ENCODE results near the gene IKZF2. TPM values are rescaled to one million over a fixed set of nuclear protein-coding genes. Genes with fewer than 3 reads are reported as not detected.

Gene IKZF2
- total RNA-seq, 1 experiment from 2014 or later: 1.3 TPM

DNA sequence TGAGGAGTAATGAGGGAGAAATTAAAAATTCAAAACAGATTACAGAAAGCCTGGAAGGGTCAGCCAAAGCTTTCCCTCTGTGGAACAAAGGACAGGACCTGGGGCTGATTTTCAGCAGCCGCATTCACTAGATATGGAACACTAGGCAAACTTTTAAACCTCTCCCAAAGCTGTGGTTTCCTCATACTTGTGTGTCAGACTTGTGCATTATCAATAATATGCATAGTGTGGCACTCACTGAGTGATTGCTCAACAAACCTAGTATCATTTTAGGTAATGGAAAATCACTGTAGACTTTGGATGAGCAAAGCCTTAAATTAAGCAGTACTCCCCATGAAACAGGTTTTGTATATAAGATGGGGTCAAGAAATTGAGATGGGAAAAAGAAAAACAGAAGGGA lies 26.3 kb upstream of the IKZF2 start:
- H3K4me2 ChIP-seq (ENCODE audit: low read depth, low read length, poor library complexity, severe bottlenecking): no peak overlapping the region
- H3K9me2 ChIP-seq (replicated peaks; ENCODE audit: insufficient read depth, low read length): no peaks in the 10 kb centered on the region
- no peaks in the 10 kb centered on the region for H3K79me2 ChIP-seq (ENCODE audit: low read length)
- H3K4me3 ChIP-seq (ENCODE audit: low read length): no peak overlapping the region
- no peak for DNase-seq
- H3K4me1 ChIP-seq (ENCODE audit: low read length): no peaks in the 10 kb centered on the region
- no peaks in the 10 kb centered on the region for H4K20me1 ChIP-seq (ENCODE audit: insufficient read depth, low read depth, low read length)
- H3K9ac ChIP-seq (ENCODE audit: low read length): no peak overlapping the region
- H3K27me3 ChIP-seq (ENCODE audit: low read length): no peaks in the 10 kb centered on the region
- no peak overlapping the region for H2AFZ ChIP-seq (ENCODE audit: low read length)
- no peaks in the 10 kb centered on the region for H3K9me3 ChIP-seq (ENCODE audit: low read length)
- H3K36me3 ChIP-seq (ENCODE audit: insufficient read depth, low read length): no peaks in the 10 kb centered on the region
- H3K27ac ChIP-seq (ENCODE audit: low read length): no peak overlapping the region

DNA sequence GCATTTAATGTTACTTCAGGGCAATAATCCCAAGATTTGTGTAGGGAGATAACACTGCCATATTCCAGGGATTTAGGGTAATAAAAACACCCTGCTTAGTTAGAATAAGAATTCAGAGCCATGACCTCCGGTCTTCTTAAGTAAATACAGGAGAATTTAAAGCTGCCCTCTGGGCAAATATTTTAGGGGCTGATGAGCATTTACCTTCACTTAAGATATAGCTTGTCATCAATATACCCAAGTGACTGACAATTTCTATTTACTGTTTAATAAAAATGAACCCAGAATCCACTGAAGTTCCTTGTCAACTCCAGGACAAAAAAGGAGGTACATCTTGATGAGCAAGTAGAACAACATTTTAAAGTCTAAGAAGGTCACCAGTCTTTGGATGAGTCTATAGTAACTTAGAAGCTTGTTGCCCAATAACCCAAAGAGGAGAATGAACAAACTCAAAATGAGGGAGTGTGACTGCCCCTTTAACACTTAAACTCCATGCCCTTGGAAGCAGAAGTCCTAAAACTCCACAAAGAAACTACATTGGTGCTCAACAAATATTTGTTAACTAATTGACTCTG lies 24.3 kb upstream of the IKZF2 start:
- Histone ChIP-seq H3K27me3 (ENCODE audit: low read length) (no peaks in the 10 kb centered on the region), H4K20me1 (ENCODE audit: insufficient read depth, low read depth, low read length) (no peaks in the 10 kb centered on the region), H3K36me3 (ENCODE audit: insufficient read depth, low read length) (no peaks in the 10 kb centered on the region), H2AFZ (ENCODE audit: low read length) (no peak overlapping the region), H3K4me3 (ENCODE audit: low read length) (no peak overlapping the region), H3K79me2 (ENCODE audit: low read length) (no peaks in the 10 kb centered on the region), H3K4me2 (ENCODE audit: low read depth, low read length, poor library complexity, severe bottlenecking) (no peak overlapping the region), H3K27ac (ENCODE audit: low read length) (no peak overlapping the region), H3K9me2 (replicated peaks; ENCODE audit: insufficient read depth, low read length) (no peaks in the 10 kb centered on the region), H3K9ac (ENCODE audit: low read length) (no peak overlapping the region), H3K4me1 (ENCODE audit: low read length) (no peaks in the 10 kb centered on the region), H3K9me3 (ENCODE audit: low read length) (no peaks in the 10 kb centered on the region)
- DNase-seq: no peak

GRCh38 chr2:213172641-213173040 lies 21.2 kb upstream of the IKZF2 start:
- no peaks in the 10 kb centered on the region for H3K27me3 ChIP-seq (ENCODE audit: low read length)
- H3K79me2 ChIP-seq (ENCODE audit: low read length): no peaks in the 10 kb centered on the region
- no peak overlapping the region for H2AFZ ChIP-seq (ENCODE audit: low read length)
- H3K4me1 ChIP-seq (ENCODE audit: low read length): no peaks in the 10 kb centered on the region
- no peaks in the 10 kb centered on the region for H4K20me1 ChIP-seq (ENCODE audit: insufficient read depth, low read depth, low read length)
- H3K9me3 ChIP-seq (ENCODE audit: low read length): no peaks in the 10 kb centered on the region
- H3K9ac ChIP-seq (ENCODE audit: low read length): no peak overlapping the region
- no peak for DNase-seq
- no peaks in the 10 kb centered on the region for H3K9me2 ChIP-seq (replicated peaks; ENCODE audit: insufficient read depth, low read length)
- H3K4me2 ChIP-seq (ENCODE audit: low read depth, low read length, poor library complexity, severe bottlenecking): no peak overlapping the region
- H3K27ac ChIP-seq (ENCODE audit: low read length): no peak overlapping the region
- no peaks in the 10 kb centered on the region for H3K36me3 ChIP-seq (ENCODE audit: insufficient read depth, low read length)
- no peak overlapping the region for H3K4me3 ChIP-seq (ENCODE audit: low read length)

GRCh38 chr2:213171147-213171546 lies 19.7 kb upstream of the IKZF2 start:
- H3K79me2 ChIP-seq (ENCODE audit: low read length): no peaks in the 10 kb centered on the region
- H3K36me3 ChIP-seq (ENCODE audit: insufficient read depth, low read length): no peaks in the 10 kb centered on the region
- H3K4me3 ChIP-seq (ENCODE audit: low read length): no peak overlapping the region
- H3K27ac ChIP-seq (ENCODE audit: low read length): no peak overlapping the region
- H3K4me2 ChIP-seq (ENCODE audit: low read depth, low read length, poor library complexity, severe bottlenecking): no peak overlapping the region
- DNase-seq: no peak
- no peaks in the 10 kb centered on the region for H3K27me3 ChIP-seq (ENCODE audit: low read length)
- H4K20me1 ChIP-seq (ENCODE audit: insufficient read depth, low read depth, low read length): no peaks in the 10 kb centered on the region
- no peaks in the 10 kb centered on the region for H3K9me2 ChIP-seq (replicated peaks; ENCODE audit: insufficient read depth, low read length)
- H3K9ac ChIP-seq (ENCODE audit: low read length): no peak overlapping the region
- no peaks in the 10 kb centered on the region for H3K4me1 ChIP-seq (ENCODE audit: low read length)
- H2AFZ ChIP-seq (ENCODE audit: low read length): no peak overlapping the region
- H3K9me3 ChIP-seq (ENCODE audit: low read length): no peaks in the 10 kb centered on the region

- no peak for DNase-seq
- H3K36me3 ChIP-seq (ENCODE audit: insufficient read depth, low read length): no peaks in the 10 kb centered on the region
- no peak overlapping the region for H3K4me2 ChIP-seq (ENCODE audit: low read depth, low read length, poor library complexity, severe bottlenecking)
- H3K4me3 ChIP-seq (ENCODE audit: low read length): no peak overlapping the region
- H3K4me1 ChIP-seq (ENCODE audit: low read length): no peaks in the 10 kb centered on the region
- H3K27me3 ChIP-seq (ENCODE audit: low read length): no peaks in the 10 kb centered on the region
- no peaks in the 10 kb centered on the region for H3K9me3 ChIP-seq (ENCODE audit: low read length)
- no peaks in the 10 kb centered on the region for H4K20me1 ChIP-seq (ENCODE audit: insufficient read depth, low read depth, low read length)
- H3K9ac ChIP-seq (ENCODE audit: low read length): no peak overlapping the region
- no peak overlapping the region for H3K27ac ChIP-seq (ENCODE audit: low read length)
- H3K9me2 ChIP-seq (replicated peaks; ENCODE audit: insufficient read depth, low read length): no peaks in the 10 kb centered on the region
- H3K79me2 ChIP-seq (ENCODE audit: low read length): no peaks in the 10 kb centered on the region
- no peak overlapping the region for H2AFZ ChIP-seq (ENCODE audit: low read length)
These were observed 16.0 kb upstream of the IKZF2 start for GRCh38 chr2:213167271-213167930.

DNA sequence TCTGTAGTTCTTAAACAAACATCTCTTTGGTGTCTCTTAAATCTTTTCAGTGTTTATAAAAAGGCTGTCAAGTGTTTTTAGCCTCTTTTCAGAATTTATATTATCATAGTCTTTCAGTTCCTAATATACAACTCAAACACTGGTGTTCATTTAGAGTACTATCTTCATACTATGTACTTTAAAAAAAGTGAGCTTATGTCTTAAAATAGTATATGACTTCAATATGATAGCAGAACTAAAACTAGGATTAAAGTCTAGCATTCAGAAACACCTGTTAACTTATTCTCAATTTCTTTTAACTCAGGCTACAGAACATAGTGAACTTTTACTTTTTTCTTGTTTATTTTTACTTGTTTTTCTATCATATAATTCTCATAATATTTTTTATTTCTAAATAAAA lies 14.7 kb upstream of the IKZF2 start:
- H3K4me2 ChIP-seq (ENCODE audit: low read depth, low read length, poor library complexity, severe bottlenecking): no peak overlapping the region
- no peaks in the 10 kb centered on the region for H4K20me1 ChIP-seq (ENCODE audit: insufficient read depth, low read depth, low read length)
- no peaks in the 10 kb centered on the region for H3K4me1 ChIP-seq (ENCODE audit: low read length)
- no peaks in the 10 kb centered on the region for H3K9me2 ChIP-seq (replicated peaks; ENCODE audit: insufficient read depth, low read length)
- no peak overlapping the region for H3K9ac ChIP-seq (ENCODE audit: low read length)
- H3K9me3 ChIP-seq (ENCODE audit: low read length): no peaks in the 10 kb centered on the region
- DNase-seq: no peak
- no peaks in the 10 kb centered on the region for H3K36me3 ChIP-seq (ENCODE audit: insufficient read depth, low read length)
- H3K27ac ChIP-seq (ENCODE audit: low read length): no peak overlapping the region
- no peaks in the 10 kb centered on the region for H3K79me2 ChIP-seq (ENCODE audit: low read length)
- H3K4me3 ChIP-seq (ENCODE audit: low read length): no peak overlapping the region
- H2AFZ ChIP-seq (ENCODE audit: low read length): no peak overlapping the region
- no peaks in the 10 kb centered on the region for H3K27me3 ChIP-seq (ENCODE audit: low read length)

GRCh38 chr2:213164263-213164662 lies 12.9 kb upstream of the IKZF2 start:
- H3K4me3 ChIP-seq (ENCODE audit: low read length): no peak overlapping the region
- DNase-seq: no peak

DNA sequence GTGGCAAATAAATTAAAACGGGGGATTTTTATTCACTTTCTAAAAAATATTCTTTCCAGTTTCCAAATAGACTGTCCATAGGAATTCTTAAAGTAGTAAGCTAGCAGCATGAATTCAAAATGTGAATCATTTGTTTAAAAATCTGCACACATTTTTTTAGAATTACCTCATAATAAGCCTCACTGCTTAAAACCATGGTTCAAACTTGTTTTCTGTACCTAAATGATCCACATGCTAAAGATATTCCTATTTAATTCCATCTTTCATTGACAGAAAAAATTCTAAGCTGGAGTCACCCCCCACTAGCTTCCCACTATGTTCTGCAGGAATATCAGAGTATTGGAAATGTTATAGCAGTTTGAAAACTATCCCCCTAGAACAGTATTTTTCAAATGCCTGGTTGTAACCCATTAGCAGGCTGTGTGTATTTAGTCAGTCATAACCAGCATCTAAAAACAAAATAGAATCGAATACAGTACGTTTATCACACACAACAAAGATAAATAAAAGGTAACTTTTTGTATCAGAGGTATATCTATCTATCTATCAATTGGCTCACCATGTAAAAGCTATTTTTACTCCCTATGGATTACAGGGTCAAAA lies 11.2 kb upstream of the IKZF2 start:
- no peak for DNase-seq
- Histone ChIP-seq H3K36me3 (ENCODE audit: insufficient read depth, low read length) (no peaks in the 10 kb centered on the region), H3K27ac (ENCODE audit: low read length) (no peak overlapping the region), H3K79me2 (ENCODE audit: low read length) (no peaks in the 10 kb centered on the region), H3K9ac (ENCODE audit: low read length) (no peak overlapping the region), H2AFZ (ENCODE audit: low read length) (no peak overlapping the region), H3K4me3 (ENCODE audit: low read length) (no peak overlapping the region), H3K4me1 (ENCODE audit: low read length) (no peaks in the 10 kb centered on the region), H4K20me1 (ENCODE audit: insufficient read depth, low read depth, low read length) (no peaks in the 10 kb centered on the region), H3K27me3 (ENCODE audit: low read length) (no peaks in the 10 kb centered on the region), H3K4me2 (ENCODE audit: low read depth, low read length, poor library complexity, severe bottlenecking) (no peak overlapping the region), H3K9me2 (replicated peaks; ENCODE audit: insufficient read depth, low read length) (no peaks in the 10 kb centered on the region), H3K9me3 (ENCODE audit: low read length) (no peaks in the 10 kb centered on the region)

More at GRCh38 chr2:213164263-213164662, 12.9 kb upstream of the IKZF2 start:
- Histone ChIP-seq H3K4me1 (ENCODE audit: low read length) (no peaks in the 10 kb centered on the region), H3K9me2 (replicated peaks; ENCODE audit: insufficient read depth, low read length) (no peaks in the 10 kb centered on the region), H3K9ac (ENCODE audit: low read length) (no peak overlapping the region), H2AFZ (ENCODE audit: low read length) (no peak overlapping the region), H3K36me3 (ENCODE audit: insufficient read depth, low read length) (no peaks in the 10 kb centered on the region), H3K27ac (ENCODE audit: low read length) (no peak overlapping the region), H3K27me3 (ENCODE audit: low read length) (no peaks in the 10 kb centered on the region), H4K20me1 (ENCODE audit: insufficient read depth, low read depth, low read length) (no peaks in the 10 kb centered on the region), H3K4me2 (ENCODE audit: low read depth, low read length, poor library complexity, severe bottlenecking) (no peak overlapping the region), H3K79me2 (ENCODE audit: low read length) (no peaks in the 10 kb centered on the region), H3K9me3 (ENCODE audit: low read length) (no peaks in the 10 kb centered on the region)

Data from Karpas-422 (cell line).